Astrocyte (in vitro differentiated cells and primary cell): Measurements from ENCODE around the gene GAS2. TPM values are rescaled to one million over a fixed set of nuclear protein-coding genes. Genes with fewer than 3 reads are reported as not detected.
A peak's percentile ranks its signal among the peaks of the same experiment; 100 is the strongest.

Experiments
- DNase-seq: peaks from one replicate; pipeline ENCODE4 v3.0.0-alpha.2; 2010; ENCODE audit warnings: low read depth
- FAIRE-seq: peaks from 2 replicates; lab custom pipeline; 2011; peaks lifted over from hg19 to GRCh38; lab: Jason Lieb, UNC
- H2AFZ ChIP-seq: 2 replicates; pipeline ENCODE4 v1.6.0; 2012; ENCODE audit warnings: low read depth, low read length, inconsistent platforms
- H3K27ac ChIP-seq: 2 replicates; pipeline ENCODE4 v1.5.1; 2011; ENCODE audit warnings: low read depth, low read length, inconsistent platforms
- H3K27me3 ChIP-seq: 2 replicates; pipeline ENCODE4 v1.6.0; 2011; ENCODE audit warnings: low read length, inconsistent platforms; ENCODE audit not compliant: insufficient read depth
- H3K36me3 ChIP-seq: 2 replicates; pipeline ENCODE4 v1.5.1; 2011; ENCODE audit warnings: low read length, inconsistent platforms; ENCODE audit not compliant: insufficient read depth
- H3K4me1 ChIP-seq: 2 replicates; pipeline ENCODE4 v1.5.1; 2011; ENCODE audit warnings: low read length, inconsistent platforms; ENCODE audit not compliant: insufficient read depth
- H3K4me2 ChIP-seq: 2 replicates; pipeline ENCODE4 v1.6.0; 2012; ENCODE audit warnings: low read length, inconsistent platforms
- H3K4me3 ChIP-seq: 2 replicates; pipeline ENCODE4 v1.5.1; 2011; ENCODE audit warnings: low read depth, mild to moderate bottlenecking, low read length, inconsistent platforms; ENCODE audit not compliant: insufficient read depth
- H3K79me2 ChIP-seq: 2 replicates; pipeline ENCODE4 v1.6.0; 2012; ENCODE audit warnings: mild to moderate bottlenecking, low read length, inconsistent platforms; ENCODE audit not compliant: insufficient read depth
- H3K9ac ChIP-seq: 2 replicates; pipeline ENCODE4 v1.6.0; 2012; ENCODE audit warnings: mild to moderate bottlenecking, low read length, inconsistent platforms
- H3K9me3 ChIP-seq: 2 replicates; pipeline ENCODE4 v1.5.1; 2012; ENCODE audit warnings: low read depth, mild to moderate bottlenecking, low read length, inconsistent platforms; ENCODE audit not compliant: insufficient read depth
- H4K20me1 ChIP-seq: 2 replicates; pipeline ENCODE4 v1.6.0; 2012; ENCODE audit warnings: low read length, inconsistent platforms; ENCODE audit not compliant: insufficient read depth
- H3K27ac Mint-ChIP-seq: one replicate; pipeline ENCODE4 v1.8.0; 2021; ENCODE audit warnings: mild to moderate bottlenecking, mixed read lengths; ENCODE audit not compliant: unreplicated experiment
- H3K27me3 Mint-ChIP-seq: one replicate; pipeline ENCODE4 v1.8.0; 2021; ENCODE audit warnings: low read depth, mixed read lengths; ENCODE audit not compliant: unreplicated experiment
- H3K36me3 Mint-ChIP-seq: one replicate; pipeline ENCODE4 v1.8.0; 2021; ENCODE audit warnings: low read depth, mixed read lengths; ENCODE audit not compliant: unreplicated experiment
- H3K4me1 Mint-ChIP-seq: one replicate; pipeline ENCODE4 v1.8.0; 2021; ENCODE audit warnings: low read depth, mixed read lengths; ENCODE audit not compliant: unreplicated experiment
- H3K4me3 Mint-ChIP-seq: one replicate; pipeline ENCODE4 v1.8.0; 2021; ENCODE audit warnings: mild to moderate bottlenecking, moderate library complexity, mixed read lengths; ENCODE audit not compliant: unreplicated experiment
- H3K9me3 Mint-ChIP-seq: one replicate; pipeline ENCODE4 v1.8.0; 2021; ENCODE audit warnings: mild to moderate bottlenecking, mixed read lengths; ENCODE audit not compliant: unreplicated experiment
- EZH2 ChIP-seq: IDR thresholded peaks from 2 replicates; pipeline ENCODE4 v1.6.1; 2012; ENCODE audit warnings: mild to moderate bottlenecking, low read length, inconsistent platforms; ENCODE audit not compliant: insufficient read depth
- total RNA-seq: library from RNA; stranded (reverse); gene quantifications from 2 replicates; pipeline ENCODE4 v1.2.1, GENCODE V29; 2021
- TF ChIP-seq, protein P1 (sequence below): IDR thresholded peaks from 2 replicates; pipeline ENCODE4 v1.5.1; 2011; ENCODE audit warnings: low read depth, mild to moderate bottlenecking, inconsistent platforms, low read length, moderate library complexity; ENCODE audit not compliant: insufficient read depth

GAS2 gene
- total RNA-seq, 1 donor from 2014 or later, result 1.5 TPM

- H3K4me2 ChIP-seq, result peak overlapping the region; percentile 92
- no peaks in the 10 kb centered on the region for H3K36me3 ChIP-seq
- H3K9ac ChIP-seq, result peak overlapping the region; percentile 87
- Mint-ChIP-seq H3K9me3 (no peaks in the 10 kb centered on the region), H3K27ac (no peak overlapping the region), H3K4me3 (peak overlapping the region; percentile 91), H3K36me3 (no peaks in the 10 kb centered on the region), H3K27me3 (no peaks in the 10 kb centered on the region), H3K4me1 (no peaks in the 10 kb centered on the region)
- no peaks in the 10 kb centered on the region for H3K27me3 ChIP-seq
- peak; percentile 39 for FAIRE-seq
- H3K9me3 ChIP-seq, result no peaks in the 10 kb centered on the region
- no peak for DNase-seq
- H3K79me2 ChIP-seq, result peaks cover 7% of the 10 kb centered on the region
- H3K4me3 ChIP-seq, result peak overlapping the region; percentile 98
- H2AFZ ChIP-seq, result no peak overlapping the region
- H3K4me1 ChIP-seq, result peaks cover 3% of the 10 kb centered on the region
- TF ChIP-seq, protein P1, sequence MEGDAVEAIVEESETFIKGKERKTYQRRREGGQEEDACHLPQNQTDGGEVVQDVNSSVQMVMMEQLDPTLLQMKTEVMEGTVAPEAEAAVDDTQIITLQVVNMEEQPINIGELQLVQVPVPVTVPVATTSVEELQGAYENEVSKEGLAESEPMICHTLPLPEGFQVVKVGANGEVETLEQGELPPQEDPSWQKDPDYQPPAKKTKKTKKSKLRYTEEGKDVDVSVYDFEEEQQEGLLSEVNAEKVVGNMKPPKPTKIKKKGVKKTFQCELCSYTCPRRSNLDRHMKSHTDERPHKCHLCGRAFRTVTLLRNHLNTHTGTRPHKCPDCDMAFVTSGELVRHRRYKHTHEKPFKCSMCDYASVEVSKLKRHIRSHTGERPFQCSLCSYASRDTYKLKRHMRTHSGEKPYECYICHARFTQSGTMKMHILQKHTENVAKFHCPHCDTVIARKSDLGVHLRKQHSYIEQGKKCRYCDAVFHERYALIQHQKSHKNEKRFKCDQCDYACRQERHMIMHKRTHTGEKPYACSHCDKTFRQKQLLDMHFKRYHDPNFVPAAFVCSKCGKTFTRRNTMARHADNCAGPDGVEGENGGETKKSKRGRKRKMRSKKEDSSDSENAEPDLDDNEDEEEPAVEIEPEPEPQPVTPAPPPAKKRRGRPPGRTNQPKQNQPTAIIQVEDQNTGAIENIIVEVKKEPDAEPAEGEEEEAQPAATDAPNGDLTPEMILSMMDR, result no peak
- no peak for TF ChIP-seq EZH2
- no peak overlapping the region for H3K27ac ChIP-seq
- H4K20me1 ChIP-seq, result no peaks in the 10 kb centered on the region
Observed at GRCh38 chr11:22828373-22828772, 162.0 kb downstream of the GAS2 start.

DNA sequence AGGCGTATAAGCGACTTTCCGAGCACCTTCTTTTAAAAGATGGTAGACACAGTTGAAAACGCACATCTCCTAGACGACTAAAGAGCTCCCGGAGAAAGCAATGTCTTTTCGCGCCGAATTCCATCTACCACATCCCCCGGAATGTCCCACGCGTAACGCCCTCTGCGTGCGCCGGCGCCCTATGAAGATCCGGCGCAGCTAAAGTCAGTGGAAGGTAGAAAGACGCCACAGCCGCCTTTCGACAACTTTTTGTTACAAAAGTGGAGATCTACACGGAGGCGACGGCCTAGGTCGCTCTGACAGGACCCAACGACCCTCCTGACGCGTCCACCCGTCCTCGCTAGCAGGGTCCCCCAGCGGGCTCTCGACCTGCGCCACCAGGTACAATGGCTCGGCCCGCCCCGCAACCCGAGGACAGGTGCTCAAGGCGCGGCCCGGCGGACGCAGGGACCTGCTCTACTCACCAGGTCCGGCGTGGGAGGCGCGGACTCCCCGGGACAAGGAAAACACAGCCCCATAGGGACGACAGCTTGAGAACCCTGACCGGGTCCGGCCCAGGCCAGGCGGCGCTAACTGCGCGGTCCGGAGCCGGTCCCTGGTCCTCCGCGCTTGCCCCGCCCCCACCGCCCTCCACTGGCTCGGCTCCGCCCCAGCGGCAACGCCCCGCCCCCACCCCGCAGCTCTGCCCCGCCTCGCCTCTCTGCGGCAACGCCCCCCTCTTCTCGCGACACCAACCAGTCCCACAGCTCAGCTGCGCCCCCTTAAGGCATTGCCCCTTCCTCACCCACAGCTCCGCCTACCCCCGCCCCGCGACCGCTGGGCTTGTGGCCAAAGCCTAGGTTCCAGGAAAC, 163.0 kb downstream of the GAS2 start, which contains the start of gene SVIP:
SVIP (minus strand) TSS at position 571 of the 851 bp plus-strand sequence; CDS start at position 518, 53 bp downstream.
- Histone ChIP-seq H2AFZ (peak within 1 kb of the TSS; percentile 100), H3K4me2 (peak within 1 kb of the TSS; percentile 92), H4K20me1 (no peaks in the 10 kb centered on the region), H3K27ac (peak within 1 kb of the TSS; percentile 64), H3K9ac (peak within 1 kb of the TSS; percentile 87), H3K79me2 (peaks cover 7% of the 10 kb centered on the region), H3K9me3 (no peaks in the 10 kb centered on the region), H3K36me3 (no peaks in the 10 kb centered on the region), H3K27me3 (no peaks in the 10 kb centered on the region), H3K4me1 (peaks cover 3% of the 10 kb centered on the region), H3K4me3 (peak within 1 kb of the TSS; percentile 98)
- H3K36me3 Mint-ChIP-seq, result no peaks in the 10 kb centered on the region
- no peak for TF ChIP-seq EZH2
- TF ChIP-seq, protein P1, result peak; percentile 46
- H3K27me3 Mint-ChIP-seq, result no peaks in the 10 kb centered on the region
- no peaks in the 10 kb centered on the region for H3K4me1 Mint-ChIP-seq
- H3K9me3 Mint-ChIP-seq, result no peaks in the 10 kb centered on the region
- no peak within 1 kb of the TSS for H3K27ac Mint-ChIP-seq
- peak; percentile 71 for DNase-seq
- peak within 1 kb of the TSS; percentile 91 for H3K4me3 Mint-ChIP-seq
- no peak for FAIRE-seq

DNA sequence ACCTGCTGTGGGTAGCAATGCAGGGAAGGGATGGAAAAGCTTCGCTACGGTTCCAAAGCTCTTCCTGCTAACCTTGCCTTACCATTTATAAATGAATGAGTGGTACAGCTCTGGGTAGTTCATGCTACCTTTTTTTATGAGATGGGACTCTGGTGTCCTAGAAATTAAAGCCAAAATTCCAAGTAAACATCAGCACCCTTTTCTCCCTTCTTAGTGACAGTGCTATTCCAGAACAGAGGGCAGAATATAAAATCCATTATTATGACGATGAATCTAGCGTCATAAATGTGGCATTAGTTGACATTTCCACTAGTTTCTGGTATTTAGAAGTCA, 163.6 kb downstream of the GAS2 start:
- Histone ChIP-seq H3K4me2 (peak overlapping the region; percentile 92), H3K36me3 (no peaks in the 10 kb centered on the region), H3K9me3 (no peaks in the 10 kb centered on the region), H3K27me3 (no peaks in the 10 kb centered on the region), H3K27ac (no peak overlapping the region), H4K20me1 (no peaks in the 10 kb centered on the region), H2AFZ (peak overlapping the region; percentile 50), H3K79me2 (peaks cover 7% of the 10 kb centered on the region), H3K9ac (peak overlapping the region; percentile 20), H3K4me3 (peak overlapping the region; percentile 40), H3K4me1 (peaks cover 3% of the 10 kb centered on the region)
- H3K27ac Mint-ChIP-seq, result no peak overlapping the region
- FAIRE-seq, result no peak
- H3K4me1 Mint-ChIP-seq, result no peaks in the 10 kb centered on the region
- H3K9me3 Mint-ChIP-seq, result no peaks in the 10 kb centered on the region
- TF ChIP-seq, protein P1, result no peak
- peak overlapping the region; percentile 80 for H3K4me3 Mint-ChIP-seq
- no peaks in the 10 kb centered on the region for H3K36me3 Mint-ChIP-seq
- no peak for DNase-seq
- H3K27me3 Mint-ChIP-seq, result no peaks in the 10 kb centered on the region
